ENCODE measurements around the gene FLT4. TPM values are rescaled to one million over a fixed set of nuclear protein-coding genes. Genes with fewer than 3 reads are reported as not detected.

FLT4 gene
- total RNA-seq, 4 donors from 2014 or later = 7.6 to 15.2 (median 10.4) TPM

GRCh38 chr5:180596668-180597231 lies 52.6 kb downstream of the FLT4 start:
- 79 to 83% methylated on average over 13 to 16 of the region's 24 CpGs for WGBS, 2 donors (ENCODE audit: low coverage in 1 of 2)
- no peaks in the 10 kb centered on the region for H3K36me3 ChIP-seq
- peaks cover 28% of the 10 kb centered on the region for H3K27me3 ChIP-seq
- H3K4me3 ChIP-seq = no peak overlapping the region
- no peak overlapping the region for H3K27ac ChIP-seq
- no peaks in the 10 kb centered on the region for H3K9me3 ChIP-seq
- no peak for ATAC-seq
- no peak for TF ChIP-seq CTCF (IDR thresholded peaks at IDR 0.05)
- no peak for TF ChIP-seq POLR2A (IDR thresholded peaks at IDR 0.05)
- no peak for TF ChIP-seq POLR2AphosphoS5 (IDR thresholded peaks at IDR 0.05)
- no peak for TF ChIP-seq EP300 (IDR thresholded peaks at IDR 0.05)
- peaks cover 0 to 1% (median 0%) of the 10 kb centered on the region in 3 donors for H3K4me1 ChIP-seq

GRCh38 chr5:180596115-180596667 lies 53.2 kb downstream of the FLT4 start:
- ATAC-seq = no peak
- WGBS, 2 donors (ENCODE audit: low coverage in 1 of 2) = 93% methylated on average over 3 of the region's 12 CpGs; no CpG with 5 or more reads in 1 of the 2 donors
- H3K9me3 ChIP-seq = no peaks in the 10 kb centered on the region

GRCh38 chr5:180595381-180596114 lies 53.9 kb downstream of the FLT4 start:
- WGBS, 2 donors (ENCODE audit: low coverage in 1 of 2) = 92% methylated on average over 5 of the region's 25 CpGs; no CpG with 5 or more reads in 1 of the 2 donors
- H3K9me3 ChIP-seq = no peaks in the 10 kb centered on the region
- peaks cover 40% of the 10 kb centered on the region for H3K27me3 ChIP-seq
- H3K4me1 ChIP-seq = peaks cover 0 to 13% (median 0%) of the 10 kb centered on the region in 3 donors
- no peak for ATAC-seq
- H3K36me3 ChIP-seq = no peaks in the 10 kb centered on the region
- no peak overlapping the region for H3K4me3 ChIP-seq
- no peak overlapping the region for H3K27ac ChIP-seq
- TF ChIP-seq POLR2AphosphoS5 (IDR thresholded peaks at IDR 0.05) (no peak), CTCF (IDR thresholded peaks at IDR 0.05) (no peak), EP300 (IDR thresholded peaks at IDR 0.05) (no peak), POLR2A (IDR thresholded peaks at IDR 0.05) (no peak)

More at GRCh38 chr5:180596115-180596667, 53.2 kb downstream of the FLT4 start:
- Histone ChIP-seq H3K27me3 (peaks cover 34% of the 10 kb centered on the region), H3K4me3 (no peak overlapping the region), H3K4me1 (peaks cover 0 to 7% (median 0%) of the 10 kb centered on the region in 3 donors), H3K36me3 (no peaks in the 10 kb centered on the region), H3K27ac (no peak overlapping the region)
- TF ChIP-seq EP300 (IDR thresholded peaks at IDR 0.05) (no peak), CTCF (IDR thresholded peaks at IDR 0.05) (no peak), POLR2A (IDR thresholded peaks at IDR 0.05) (no peak), POLR2AphosphoS5 (IDR thresholded peaks at IDR 0.05) (no peak)

- H3K27me3 ChIP-seq = peaks cover 45% of the 10 kb centered on the region
- ATAC-seq = no peak
- WGBS, 2 donors (ENCODE audit: low coverage in 1 of 2) = 52 to 89% methylated on average over 1 to 2 of the region's 2 CpGs
- no peak overlapping the region for H3K27ac ChIP-seq
- peaks cover 0 to 18% (median 0%) of the 10 kb centered on the region in 3 donors for H3K4me1 ChIP-seq
- TF ChIP-seq CTCF (IDR thresholded peaks at IDR 0.05) (no peak), POLR2AphosphoS5 (IDR thresholded peaks at IDR 0.05) (no peak), EP300 (IDR thresholded peaks at IDR 0.05) (no peak), POLR2A (IDR thresholded peaks at IDR 0.05) (no peak)
- no peak overlapping the region for H3K4me3 ChIP-seq
- H3K36me3 ChIP-seq = no peaks in the 10 kb centered on the region
- no peaks in the 10 kb centered on the region for H3K9me3 ChIP-seq
Observed at GRCh38 chr5:180595046-180595379, 54.4 kb downstream of the FLT4 start.
